CD4-positive, alpha-beta T cell (primary cell): ENCODE data around the gene STRN4. TPM values are rescaled to one million over a fixed set of nuclear protein-coding genes. Genes with fewer than 3 reads are reported as not detected.

Experiments used
- ATAC-seq: fragments of 200-7000 bp; cut with Tn5 transposase; one replicate; pipeline ENCODE4 v1.10.0; 2022; ENCODE audit warnings: mild to moderate bottlenecking; ENCODE audit not compliant: poor library complexity
- CTCF ChIA-PET: fragments of 350-600 bp; sonication (Branson Sonifier 250); formaldehyde crosslinking; loops from one replicate; lab custom pipeline; 2021; ENCODE audit warnings: antibody characterized with exemption, inconsistent platforms; lab: Charles Lee
- POLR2A ChIA-PET: fragments of 350-600 bp; sonication (Branson Sonifier 250); formaldehyde crosslinking; loops from one replicate; lab custom pipeline; 2021; ENCODE audit warnings: antibody characterized with exemption, inconsistent platforms; lab: Charles Lee
- DNase-seq, 14 experiments: peaks; one replicate each; pipeline ENCODE4 v3.0.0-alpha.2; 2013 to 2020; ENCODE audit warnings: mixed read lengths in 2 of 14
- H3K27ac ChIP-seq, 2 donors: one replicate each; pipeline versions ENCODE4 v1.5.1 to v1.7.0; 2013; ENCODE audit warnings: low read length in 2 of 2, low read depth in 1 of 2, mild to moderate bottlenecking in 1 of 2
- H3K27me3 ChIP-seq, 2 experiments: 1 replicate in 1 of 2; 2 replicates in 1 of 2; pipeline versions ENCODE4 v1.6.1 to v1.7.0; 2013; ENCODE audit warnings: low read length in 2 of 2, control low read depth in 1 of 2, mild to moderate bottlenecking in 1 of 2, moderate library complexity in 1 of 2; ENCODE audit not compliant: insufficient read depth in 2 of 2, control insufficient read depth in 1 of 2
- H3K36me3 ChIP-seq: one replicate; pipeline ENCODE4 v1.6.1; 2013; ENCODE audit warnings: low read length, control low read depth; ENCODE audit not compliant: insufficient read depth
- H3K4me1 ChIP-seq: one replicate; pipeline ENCODE4 v1.6.1; 2013; ENCODE audit warnings: low read length, control low read depth; ENCODE audit not compliant: insufficient read depth
- H3K4me3 ChIP-seq: one replicate; pipeline ENCODE4 v1.5.1; 2013; ENCODE audit warnings: mild to moderate bottlenecking, low read length, moderate library complexity
- H3K9me3 ChIP-seq, 2 experiments: 1 replicate in 1 of 2; 2 replicates in 1 of 2; pipeline versions ENCODE4 v1.6.1 to v1.7.0; 2013; ENCODE audit warnings: low read length in 2 of 2, mild to moderate bottlenecking in 2 of 2, control low read depth in 1 of 2, moderate library complexity in 1 of 2; ENCODE audit not compliant: control insufficient read depth in 1 of 2, insufficient read depth in 1 of 2
- H3K27ac Mint-ChIP-seq: one replicate; pipeline ENCODE4 v1.8.0; 2020; ENCODE audit warnings: mixed read lengths
- H3K27me3 Mint-ChIP-seq: one replicate; pipeline ENCODE4 v1.8.0; 2021; ENCODE audit warnings: mixed read lengths
- H3K36me3 Mint-ChIP-seq: one replicate; pipeline ENCODE4 v1.8.0; 2021; ENCODE audit warnings: low read depth, mixed read lengths
- H3K4me1 Mint-ChIP-seq: one replicate; pipeline ENCODE4 v1.8.0; 2021; ENCODE audit warnings: low read depth, mixed read lengths
- H3K4me3 Mint-ChIP-seq: one replicate; pipeline ENCODE4 v1.8.0; 2020; ENCODE audit warnings: mild to moderate bottlenecking, mixed read lengths
- H3K9me3 Mint-ChIP-seq: one replicate; pipeline ENCODE4 v1.8.0; 2020; ENCODE audit warnings: mixed read lengths
- intact Hi-C, 2 experiments: fragments of 100-400 bp; cut with DNase I in 1 of 2; cut with micrococcal nuclease in 1 of 2; formaldehyde crosslinking; loops; one replicate each; pipeline versions ENCODE4 v1.15.1 to v1.9.0; 2023 to 2025; cut with DNase I, micrococcal nuclease
- total RNA-seq, 174 experiments: library from RNA in 2 of 174; stranded (reverse) in 2 of 174; gene quantifications; one replicate each; pipeline ENCODE4 v1.2.3 and lab custom pipeline; 2021 to 2026
- TF ChIP-seq, protein P1 (sequence below): fragments of 200-600 bp; IDR thresholded peaks from one replicate; pipeline ENCODE4 v1.8.0; 2022; ENCODE audit warnings: antibody characterized with exemption, mild to moderate bottlenecking

Gene STRN4
- total RNA-seq, 2 experiments from 2014 or later = 90.0 to 94.0 TPM

DNA sequence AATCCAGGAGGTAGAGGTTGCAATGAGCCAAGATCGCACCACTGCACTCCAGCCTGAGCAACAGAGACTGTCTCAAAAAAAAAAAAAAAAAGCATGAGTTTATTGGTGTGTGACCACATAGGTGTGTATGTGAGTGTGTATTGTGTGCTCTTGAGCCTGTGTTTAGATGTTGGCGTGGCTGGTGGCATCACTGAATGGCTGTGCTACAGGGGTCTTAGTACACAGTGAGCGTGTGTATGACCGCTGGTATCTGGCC, 39.7 kb upstream of the STRN4 start:
- DNase-seq (no peak), ATAC-seq (no peak)
- Histone ChIP-seq H3K36me3 (peaks cover 30% of the 10 kb centered on the region), H3K4me3 (peak overlapping the region; percentile 76), H3K27me3 (no peaks in the 10 kb centered on the region), H3K9me3 (no peaks in the 10 kb centered on the region), H3K27ac (peak overlapping the region; percentile 72 to 78), H3K4me1 (peaks cover 65% of the 10 kb centered on the region)
- POLR2A ChIA-PET = interaction anchor here (1.2 kb wide), 1 partner anchor 327 kb away, joined by 3 read pairs; the partner anchor contains the start of gene ZC3H4
- CTCF ChIA-PET = interaction anchor here (1.0 to 3.7 kb wide), 2 partner anchors 37 to 54 kb away, joined by 4 to 16 read pairs; no protein-coding TSS in a partner anchor
- intact Hi-C loops = loop anchor here (1.0 to 10.0 kb wide), 5 partner anchors 36 to 1539 kb away; partner anchors contain the start of genes CCDC9 (in 1 of the 2), EMP3 (in 1 of the 2) and TMEM160 (in 1 of the 2)
- Mint-ChIP-seq H3K36me3 (peaks cover 27% of the 10 kb centered on the region), H3K27ac (peak overlapping the region; percentile 83), H3K4me3 (peak overlapping the region; percentile 93), H3K4me1 (peaks cover 55% of the 10 kb centered on the region), H3K9me3 (no peaks in the 10 kb centered on the region), H3K27me3 (no peaks in the 10 kb centered on the region)
- TF ChIP-seq, protein P1, sequence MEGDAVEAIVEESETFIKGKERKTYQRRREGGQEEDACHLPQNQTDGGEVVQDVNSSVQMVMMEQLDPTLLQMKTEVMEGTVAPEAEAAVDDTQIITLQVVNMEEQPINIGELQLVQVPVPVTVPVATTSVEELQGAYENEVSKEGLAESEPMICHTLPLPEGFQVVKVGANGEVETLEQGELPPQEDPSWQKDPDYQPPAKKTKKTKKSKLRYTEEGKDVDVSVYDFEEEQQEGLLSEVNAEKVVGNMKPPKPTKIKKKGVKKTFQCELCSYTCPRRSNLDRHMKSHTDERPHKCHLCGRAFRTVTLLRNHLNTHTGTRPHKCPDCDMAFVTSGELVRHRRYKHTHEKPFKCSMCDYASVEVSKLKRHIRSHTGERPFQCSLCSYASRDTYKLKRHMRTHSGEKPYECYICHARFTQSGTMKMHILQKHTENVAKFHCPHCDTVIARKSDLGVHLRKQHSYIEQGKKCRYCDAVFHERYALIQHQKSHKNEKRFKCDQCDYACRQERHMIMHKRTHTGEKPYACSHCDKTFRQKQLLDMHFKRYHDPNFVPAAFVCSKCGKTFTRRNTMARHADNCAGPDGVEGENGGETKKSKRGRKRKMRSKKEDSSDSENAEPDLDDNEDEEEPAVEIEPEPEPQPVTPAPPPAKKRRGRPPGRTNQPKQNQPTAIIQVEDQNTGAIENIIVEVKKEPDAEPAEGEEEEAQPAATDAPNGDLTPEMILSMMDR = no peak

DNA sequence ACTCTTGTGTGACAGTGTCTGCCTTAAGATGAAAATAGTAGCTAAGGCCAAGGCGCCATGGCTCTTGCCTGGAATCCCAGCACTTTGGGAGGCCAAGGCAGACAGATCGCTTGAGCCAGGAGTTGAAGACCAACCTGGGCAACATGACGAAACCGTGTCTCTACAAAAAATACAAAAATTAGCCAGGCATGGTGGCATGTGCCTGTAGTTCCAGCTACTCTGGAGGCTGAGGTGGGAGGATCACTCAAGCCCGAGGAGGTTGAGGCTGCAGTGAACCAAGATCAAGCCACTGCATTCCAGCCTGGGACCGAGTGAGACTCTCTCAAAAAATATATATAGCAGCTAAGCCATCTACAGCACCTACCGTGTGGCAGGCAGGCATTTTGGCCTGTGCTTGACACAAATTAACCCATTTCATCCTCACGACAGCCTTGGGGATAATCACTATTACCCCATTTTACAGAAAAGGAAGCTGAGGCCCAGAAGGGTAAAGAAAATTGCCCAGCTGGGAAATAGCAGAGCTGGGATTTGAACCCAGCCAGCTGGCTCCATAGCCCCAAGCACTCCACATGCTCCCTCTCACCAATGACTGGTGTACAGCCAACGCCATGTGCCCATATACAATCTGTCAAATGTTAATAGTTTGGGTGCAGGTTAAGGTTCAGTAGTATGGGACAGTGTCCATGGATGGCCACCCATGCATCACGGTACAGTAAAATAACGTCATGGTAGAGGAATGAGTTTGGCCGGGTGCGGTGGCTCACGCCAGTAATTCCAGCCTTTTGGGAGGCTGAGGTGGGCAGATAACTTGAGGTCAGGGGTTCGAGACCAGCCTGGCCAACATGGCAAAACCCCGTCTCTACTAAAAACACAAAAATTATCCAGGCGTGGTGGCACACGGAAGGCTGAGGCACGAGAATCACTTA, 39.1 kb upstream of the STRN4 start:
- Mint-ChIP-seq H3K4me3 (peak overlapping the region; percentile 93), H3K9me3 (no peaks in the 10 kb centered on the region), H3K4me1 (peaks cover 55% of the 10 kb centered on the region), H3K27ac (peak overlapping the region; percentile 83), H3K36me3 (peaks cover 27% of the 10 kb centered on the region), H3K27me3 (no peaks in the 10 kb centered on the region)
- H3K4me1 ChIP-seq = peaks cover 65% of the 10 kb centered on the region
- ChIA-PET POLR2A (interaction anchor here (0.6 to 1.7 kb wide), 3 partner anchors 36 to 328 kb away, joined by 3 to 7 read pairs (median 5); partner anchors contain the start of gene ZC3H4), CTCF (interaction anchor here (1.0 to 3.7 kb wide), 5 partner anchors 19 to 55 kb away, joined by 3 to 16 read pairs (median 6); no protein-coding TSS in a partner anchor)
- no peaks in the 10 kb centered on the region for H3K27me3 ChIP-seq
- no peaks in the 10 kb centered on the region for H3K9me3 ChIP-seq
- no peak for ATAC-seq
- peaks cover 36% of the 10 kb centered on the region for H3K36me3 ChIP-seq
- peak overlapping the region in 1 of 2 donors; percentile 78 for H3K27ac ChIP-seq
- intact Hi-C loops = loop anchor here (5.0 to 10.0 kb wide), 4 partner anchors 37 to 1539 kb away; partner anchors contain the start of genes CCDC9 (in 1 of the 2), EMP3 (in 1 of the 2) and TMEM160 (in 1 of the 2)
- TF ChIP-seq, protein P1 = no peak
- DNase-seq = peak in 1 of 14 experiments; percentile 6
- H3K4me3 ChIP-seq = peak overlapping the region; percentile 76

DNA sequence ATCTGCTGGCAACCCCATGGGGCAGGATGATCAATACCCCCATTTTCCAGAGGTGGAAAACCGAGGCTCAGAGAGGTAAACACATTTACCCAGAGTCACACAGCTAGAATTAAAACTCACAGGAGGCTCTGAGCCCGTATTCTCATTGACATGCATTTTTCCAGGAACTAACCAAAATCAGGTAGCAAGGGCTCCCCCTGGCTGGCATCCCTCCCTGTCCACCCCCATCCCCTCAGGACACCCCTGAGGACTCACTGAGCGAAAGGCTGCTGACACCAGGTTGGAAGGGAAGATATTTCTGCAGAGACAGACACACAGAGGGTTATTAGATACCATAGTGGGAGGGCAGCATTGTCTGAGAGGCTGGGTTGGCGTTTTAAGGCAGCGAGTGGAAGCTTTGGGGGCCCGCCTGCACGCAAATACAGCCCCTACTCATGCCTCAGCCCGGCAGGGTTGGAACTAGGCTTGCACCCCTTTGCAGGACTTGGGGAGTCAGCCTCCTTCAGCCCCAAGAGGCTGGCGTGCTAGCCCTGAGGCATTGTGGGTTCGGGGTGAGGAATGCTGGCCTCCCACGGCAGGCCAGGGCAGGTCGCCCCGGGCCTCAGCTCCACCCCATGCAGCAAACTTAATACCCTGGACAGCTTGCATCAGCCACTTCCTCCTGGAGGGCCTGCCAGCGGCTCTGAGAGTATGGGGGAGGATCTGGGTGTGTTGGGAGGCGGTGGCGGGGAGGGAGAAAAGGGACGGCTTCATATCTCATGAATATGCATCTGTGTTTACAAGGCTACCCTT, 38.2 kb upstream of the STRN4 start:
- ATAC-seq (no peak), DNase-seq (peak in 5 of 14 experiments; percentile 18 to 63 (median 54))
- Histone ChIP-seq H3K4me1 (peaks cover 65% of the 10 kb centered on the region), H3K9me3 (no peaks in the 10 kb centered on the region), H3K27ac (peak overlapping the region in 1 of 2 donors; percentile 44), H3K27me3 (no peaks in the 10 kb centered on the region), H3K36me3 (peaks cover 41% of the 10 kb centered on the region), H3K4me3 (peak overlapping the region; percentile 76)
- peaks cover 54% of the 10 kb centered on the region for H3K4me1 Mint-ChIP-seq
- H3K9me3 Mint-ChIP-seq = no peaks in the 10 kb centered on the region
- peak overlapping the region; percentile 83 for H3K27ac Mint-ChIP-seq
- TF ChIP-seq, protein P1 = peak; percentile 24
- POLR2A ChIA-PET = interaction anchor here (1.7 kb wide), 1 partner anchor 37 kb away, joined by 7 read pairs; no protein-coding TSS in a partner anchor
- peak overlapping the region; percentile 82 for H3K4me3 Mint-ChIP-seq
- H3K36me3 Mint-ChIP-seq = peaks cover 28% of the 10 kb centered on the region
- CTCF ChIA-PET = interaction anchor here (1.0 to 1.3 kb wide), 3 partner anchors 18 to 56 kb away, joined by 3 to 7 read pairs (median 6); no protein-coding TSS in a partner anchor
- H3K27me3 Mint-ChIP-seq = no peaks in the 10 kb centered on the region
- intact Hi-C loops = loop anchor here (5.0 to 10.0 kb wide), 4 partner anchors 38 to 1540 kb away; partner anchors contain the start of genes CCDC9 (in 1 of the 2), EMP3 (in 1 of the 2) and TMEM160 (in 1 of the 2)
